ENCODE data around the gene DAZAP2. TPM values are rescaled to one million over a fixed set of nuclear protein-coding genes. Genes with fewer than 3 reads are reported as not detected.
"Not testable (repeated sequence)": the region's sequence is repeated elsewhere in the genome, so short reads cannot be mapped to it uniquely, and the experiment has no call there.

Gene DAZAP2
- total RNA-seq, 1 donor from 2014 or later: 212 TPM

DNA sequence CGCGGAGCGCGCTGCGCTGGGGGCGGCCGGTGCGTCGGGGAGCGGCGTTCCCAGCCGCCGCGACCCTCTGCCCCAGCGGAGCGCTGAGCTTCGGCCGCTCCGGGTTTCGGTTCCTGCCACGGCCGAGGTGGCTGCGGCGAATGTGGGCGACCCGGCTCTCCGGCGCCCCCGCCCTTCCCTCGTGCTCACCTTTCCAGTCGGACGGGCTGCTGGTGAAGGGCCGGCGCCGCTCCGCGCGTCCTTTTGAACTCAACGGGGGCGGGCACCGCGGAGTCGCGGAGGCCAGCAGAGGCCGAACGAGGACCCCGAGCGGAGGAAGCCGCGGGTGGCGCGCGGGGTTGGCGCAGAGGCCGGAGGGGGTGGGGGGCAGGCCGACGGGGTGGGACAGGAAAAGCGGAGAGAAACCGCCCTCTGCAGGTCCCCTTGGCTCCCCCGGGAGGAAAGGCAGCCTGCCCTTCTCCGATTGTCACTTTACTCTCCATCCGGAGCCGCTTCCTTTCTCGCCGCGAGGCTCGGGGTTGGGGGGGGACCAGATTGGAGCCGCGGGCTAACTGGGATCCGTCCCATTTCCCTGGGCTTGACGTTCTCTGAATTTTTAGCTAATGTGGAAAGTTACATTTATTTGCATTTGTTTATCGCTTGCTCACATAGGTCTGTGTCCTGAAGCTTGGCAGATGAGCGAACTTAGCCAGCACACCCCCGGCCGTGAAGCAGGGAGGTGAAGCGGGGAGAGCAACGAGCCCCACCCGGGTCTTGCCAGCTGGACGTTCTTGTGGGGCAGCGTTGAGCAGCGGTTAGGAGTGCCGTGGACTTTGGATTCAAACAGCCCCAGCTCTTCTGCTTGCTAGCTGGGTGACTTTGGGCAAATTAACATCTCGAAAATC, 31.7 kb downstream of the DAZAP2 start, which contains the start of gene SMAGP:
Gene SMAGP (minus strand): TSS at position 349 of the 884 bp plus-strand sequence. CDS start 1,137 bp downstream, outside the sequence.
- TF ChIP-seq, protein P1, sequence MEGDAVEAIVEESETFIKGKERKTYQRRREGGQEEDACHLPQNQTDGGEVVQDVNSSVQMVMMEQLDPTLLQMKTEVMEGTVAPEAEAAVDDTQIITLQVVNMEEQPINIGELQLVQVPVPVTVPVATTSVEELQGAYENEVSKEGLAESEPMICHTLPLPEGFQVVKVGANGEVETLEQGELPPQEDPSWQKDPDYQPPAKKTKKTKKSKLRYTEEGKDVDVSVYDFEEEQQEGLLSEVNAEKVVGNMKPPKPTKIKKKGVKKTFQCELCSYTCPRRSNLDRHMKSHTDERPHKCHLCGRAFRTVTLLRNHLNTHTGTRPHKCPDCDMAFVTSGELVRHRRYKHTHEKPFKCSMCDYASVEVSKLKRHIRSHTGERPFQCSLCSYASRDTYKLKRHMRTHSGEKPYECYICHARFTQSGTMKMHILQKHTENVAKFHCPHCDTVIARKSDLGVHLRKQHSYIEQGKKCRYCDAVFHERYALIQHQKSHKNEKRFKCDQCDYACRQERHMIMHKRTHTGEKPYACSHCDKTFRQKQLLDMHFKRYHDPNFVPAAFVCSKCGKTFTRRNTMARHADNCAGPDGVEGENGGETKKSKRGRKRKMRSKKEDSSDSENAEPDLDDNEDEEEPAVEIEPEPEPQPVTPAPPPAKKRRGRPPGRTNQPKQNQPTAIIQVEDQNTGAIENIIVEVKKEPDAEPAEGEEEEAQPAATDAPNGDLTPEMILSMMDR (IDR thresholded peaks at IDR 0.05): peak in 1 of 3 experiments; percentile 4
- H3K4me3 ChIP-seq: peak within 1 kb of the TSS; percentile 97
- intact Hi-C loops (cut with DNase I): loop anchor here (2.0 kb wide), 1 partner anchor 52 kb away; the partner anchor contains the start of gene POU6F1
- peaks cover 3% of the 10 kb centered on the region in 2 donors for H3K4me1 ChIP-seq
- no peaks in the 10 kb centered on the region for H3K9me3 ChIP-seq
- peak within 1 kb of the TSS; percentile 28 to 38 for H3K27ac ChIP-seq
- DNase-seq (ENCODE audit: low spot score in 2 of 2): peak in 1 of 2 donors; percentile 67
- no peaks in the 10 kb centered on the region for H3K36me3 ChIP-seq
- H3K27me3 ChIP-seq: no peaks in the 10 kb centered on the region

DNA sequence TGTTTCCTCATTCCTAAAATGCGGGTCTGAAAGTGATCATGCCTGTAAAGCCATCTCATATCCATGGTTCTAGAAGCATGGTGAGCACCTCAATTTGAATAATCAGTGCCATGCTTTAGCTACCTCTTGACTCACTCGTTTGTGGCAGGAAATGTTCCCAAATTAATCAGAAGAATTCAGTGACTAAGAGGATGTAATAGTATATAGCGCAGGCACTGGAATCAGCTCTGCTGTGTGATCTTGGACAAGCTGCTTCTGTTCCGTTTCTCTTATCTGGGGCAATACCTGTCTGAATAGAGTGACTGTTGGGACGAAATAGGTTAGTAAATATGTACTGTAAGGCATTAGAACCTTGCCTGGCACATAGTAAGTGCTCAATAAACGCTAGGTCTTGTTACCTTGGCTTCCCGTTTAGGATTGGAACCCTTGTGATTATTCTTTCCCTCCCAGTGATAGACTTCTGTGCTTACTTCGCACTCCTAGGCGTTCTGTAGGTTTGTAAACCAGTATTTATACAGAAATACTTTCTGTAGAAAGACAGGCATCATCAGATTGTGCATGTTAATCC, 32.4 kb downstream of the DAZAP2 start:
- intact Hi-C loops (cut with DNase I): loop anchor here (2.0 kb wide), 1 partner anchor 52 kb away; the partner anchor contains the start of gene POU6F1
- no peaks in the 10 kb centered on the region for H3K9me3 ChIP-seq
- peak overlapping the region; percentile 97 for H3K4me3 ChIP-seq
- H3K4me1 ChIP-seq: peaks cover 3% of the 10 kb centered on the region in 2 donors
- TF ChIP-seq, protein P1 (IDR thresholded peaks at IDR 0.05): no peak
- no peak overlapping the region for H3K27ac ChIP-seq
- H3K27me3 ChIP-seq: no peaks in the 10 kb centered on the region
- no peaks in the 10 kb centered on the region for H3K36me3 ChIP-seq
- DNase-seq (ENCODE audit: low spot score in 2 of 2): no peak

DNA sequence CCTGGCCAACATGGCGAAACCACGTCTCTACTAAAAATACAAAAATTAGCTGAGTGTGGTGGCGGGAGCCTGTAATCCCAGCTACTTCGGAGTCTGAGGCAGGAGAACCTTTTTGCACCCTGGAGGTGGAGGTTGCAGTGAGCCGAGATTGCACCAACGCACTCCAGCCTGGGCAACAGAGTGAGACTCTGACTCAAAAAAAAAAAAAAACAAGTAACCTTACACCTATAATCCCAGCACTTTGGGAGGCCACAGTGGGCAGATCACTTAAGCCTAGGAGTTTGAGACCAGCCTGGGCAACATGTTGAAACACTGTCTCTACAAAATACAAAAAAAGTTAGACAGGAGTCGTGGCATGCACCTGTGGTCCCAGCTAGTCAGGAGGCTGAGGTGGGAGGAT, 34.2 kb downstream of the DAZAP2 start:
- H3K4me1 ChIP-seq; DNase-seq (ENCODE audit: low spot score in 2 of 2); H3K36me3 ChIP-seq; H3K27me3 ChIP-seq; H3K27ac ChIP-seq; intact Hi-C loops (cut with DNase I); H3K4me3 ChIP-seq; H3K9me3 ChIP-seq: not testable (repeated sequence)

- Histone ChIP-seq H3K4me3 (no peak overlapping the region), H3K36me3 (no peaks in the 10 kb centered on the region), H3K4me1 (peaks cover 2 to 3% of the 10 kb centered on the region in 2 donors), H3K27ac (no peak overlapping the region), H3K9me3 (no peaks in the 10 kb centered on the region), H3K27me3 (no peaks in the 10 kb centered on the region)
- intact Hi-C loops (cut with DNase I): no loop called here
- no peak for DNase-seq (ENCODE audit: low spot score in 2 of 2)
- TF ChIP-seq, protein P1 (IDR thresholded peaks at IDR 0.05): no peak
These were observed 36.5 kb downstream of the DAZAP2 start for GRCh38 chr12:51275088-51275487.

- Histone ChIP-seq H3K36me3 (no peaks in the 10 kb centered on the region), H3K27ac (no peak overlapping the region), H3K9me3 (no peaks in the 10 kb centered on the region), H3K4me3 (no peak overlapping the region), H3K27me3 (no peaks in the 10 kb centered on the region), H3K4me1 (no peaks in the 10 kb centered on the region)
- no peak for DNase-seq (ENCODE audit: low spot score in 2 of 2)
- TF ChIP-seq, protein P1 (IDR thresholded peaks at IDR 0.05): no peak
- intact Hi-C loops (cut with DNase I): no loop called here
These were observed 42.7 kb downstream of the DAZAP2 start for GRCh38 chr12:51281202-51281924.

Data from ascending aorta (tissue), 2 donors.